Neural progenitor cell (in vitro differentiated cells): ENCODE data around the gene TLR6.

Experiments
- EZH2 ChIP-seq: fragments of 200-600 bp; sonication (generic); IDR thresholded peaks from 2 replicates; pipeline ENCODE4 v1.6.1; 2017; ENCODE audit warnings: antibody characterized with exemption, mild to moderate bottlenecking, moderate library complexity
- EZH2phosphoT487 ChIP-seq: fragments of 200-600 bp; sonication (generic); IDR thresholded peaks from 2 replicates; pipeline ENCODE4 v1.6.1; 2017; ENCODE audit warnings: antibody characterized with exemption
- TF ChIP-seq, protein P1 (sequence below): fragments of 200-600 bp; sonication (generic); IDR thresholded peaks from 2 replicates; pipeline ENCODE4 v1.5.1; 2017; ENCODE audit warnings: antibody characterized with exemption, mild to moderate bottlenecking

- TF ChIP-seq, protein P1, sequence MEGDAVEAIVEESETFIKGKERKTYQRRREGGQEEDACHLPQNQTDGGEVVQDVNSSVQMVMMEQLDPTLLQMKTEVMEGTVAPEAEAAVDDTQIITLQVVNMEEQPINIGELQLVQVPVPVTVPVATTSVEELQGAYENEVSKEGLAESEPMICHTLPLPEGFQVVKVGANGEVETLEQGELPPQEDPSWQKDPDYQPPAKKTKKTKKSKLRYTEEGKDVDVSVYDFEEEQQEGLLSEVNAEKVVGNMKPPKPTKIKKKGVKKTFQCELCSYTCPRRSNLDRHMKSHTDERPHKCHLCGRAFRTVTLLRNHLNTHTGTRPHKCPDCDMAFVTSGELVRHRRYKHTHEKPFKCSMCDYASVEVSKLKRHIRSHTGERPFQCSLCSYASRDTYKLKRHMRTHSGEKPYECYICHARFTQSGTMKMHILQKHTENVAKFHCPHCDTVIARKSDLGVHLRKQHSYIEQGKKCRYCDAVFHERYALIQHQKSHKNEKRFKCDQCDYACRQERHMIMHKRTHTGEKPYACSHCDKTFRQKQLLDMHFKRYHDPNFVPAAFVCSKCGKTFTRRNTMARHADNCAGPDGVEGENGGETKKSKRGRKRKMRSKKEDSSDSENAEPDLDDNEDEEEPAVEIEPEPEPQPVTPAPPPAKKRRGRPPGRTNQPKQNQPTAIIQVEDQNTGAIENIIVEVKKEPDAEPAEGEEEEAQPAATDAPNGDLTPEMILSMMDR: no peak
- no peak for TF ChIP-seq EZH2
- TF ChIP-seq EZH2phosphoT487: no peak
Observed at GRCh38 chr4:38861791-38862190, 5.2 kb upstream of the TLR6 start.
